Right renal cortex interstitium (tissue), 3 donors: ENCODE results near the gene AMPD2. TPM values are rescaled to one million over a fixed set of nuclear protein-coding genes. Genes with fewer than 3 reads are reported as not detected.
"Not testable (repeated sequence)": the region's sequence is repeated elsewhere in the genome, so short reads cannot be mapped to it uniquely, and the experiment has no call there.

Source experiments
- DNase-seq, 3 donors: peaks; one replicate each; pipeline ENCODE4 v3.0.0-alpha.2; 2013; ENCODE audit warnings: low read depth in 3 of 3, low spot score in 2 of 3
- polyA plus RNA-seq, 3 donors: library from polyadenylated mRNA; unstranded; fragments of 120-200 nt; gene quantifications; one replicate each; pipeline ENCODE4 v1.2.1, GENCODE V29; 2013; ENCODE audit not compliant: insufficient read length in 3 of 3

The AMPD2 gene
- polyA plus RNA-seq, 3 donors, result 39.9 to 44.7 (median 40.8) TPM

DNA sequence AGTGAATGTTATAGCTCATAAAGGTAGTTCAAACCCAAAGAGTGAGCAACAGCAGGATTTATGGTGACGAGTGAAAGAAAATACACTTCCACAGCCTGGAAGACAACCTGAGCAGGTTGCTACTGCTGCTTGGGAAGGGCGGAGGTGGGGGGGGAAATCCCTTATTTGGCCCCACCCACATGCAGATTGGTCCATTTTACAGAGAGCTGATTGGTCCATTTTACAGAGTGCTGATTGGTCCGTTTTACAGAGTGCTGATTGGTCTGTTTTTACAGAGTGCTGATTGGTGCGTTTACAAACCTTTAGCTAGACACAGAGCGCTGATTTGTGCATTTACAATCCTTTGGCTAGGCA is 50.3 kb downstream of the AMPD2 start:
- DNase-seq, result not testable (repeated sequence)

DNA sequence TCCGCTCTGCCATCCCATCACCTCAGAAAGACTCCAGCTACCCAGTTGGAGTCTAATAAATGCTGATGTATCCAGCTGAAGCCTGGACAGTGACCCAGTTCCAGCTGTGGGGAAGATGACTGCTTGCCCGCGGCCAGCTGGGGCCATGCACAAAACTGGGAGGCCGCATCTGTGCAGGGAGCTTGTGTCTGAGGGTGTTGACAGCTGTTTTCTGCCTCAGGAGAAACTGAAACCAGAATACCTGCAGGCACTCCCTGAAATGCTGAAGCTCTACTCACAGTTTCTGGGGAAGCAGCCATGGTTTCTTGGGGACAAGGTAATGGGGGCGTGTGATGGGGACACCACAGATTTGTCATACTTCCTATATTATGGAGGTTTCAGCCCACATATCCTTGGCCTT is 51.4 kb downstream of the AMPD2 start:
- no peak for DNase-seq

DNA sequence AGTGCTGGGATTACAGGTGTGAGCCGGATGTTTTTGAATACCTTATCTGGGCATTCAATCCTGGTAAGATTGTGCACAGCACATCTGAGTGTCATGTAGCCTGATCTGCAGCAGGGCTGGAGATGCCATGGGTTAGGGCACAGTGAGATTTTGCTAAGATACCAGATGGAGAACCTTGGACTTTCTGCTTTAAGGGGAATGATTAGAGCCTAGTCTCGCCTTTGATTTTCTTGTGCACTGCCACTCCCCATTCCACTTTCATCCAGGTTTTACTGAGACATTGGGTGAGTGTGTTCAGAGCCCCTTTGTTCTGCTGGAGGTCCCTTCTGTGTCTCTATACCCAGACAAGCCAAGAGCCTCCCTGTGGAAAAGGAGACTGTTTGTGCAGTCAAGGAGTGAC is 54.2 kb downstream of the AMPD2 start:
- not testable (repeated sequence) for DNase-seq

DNA sequence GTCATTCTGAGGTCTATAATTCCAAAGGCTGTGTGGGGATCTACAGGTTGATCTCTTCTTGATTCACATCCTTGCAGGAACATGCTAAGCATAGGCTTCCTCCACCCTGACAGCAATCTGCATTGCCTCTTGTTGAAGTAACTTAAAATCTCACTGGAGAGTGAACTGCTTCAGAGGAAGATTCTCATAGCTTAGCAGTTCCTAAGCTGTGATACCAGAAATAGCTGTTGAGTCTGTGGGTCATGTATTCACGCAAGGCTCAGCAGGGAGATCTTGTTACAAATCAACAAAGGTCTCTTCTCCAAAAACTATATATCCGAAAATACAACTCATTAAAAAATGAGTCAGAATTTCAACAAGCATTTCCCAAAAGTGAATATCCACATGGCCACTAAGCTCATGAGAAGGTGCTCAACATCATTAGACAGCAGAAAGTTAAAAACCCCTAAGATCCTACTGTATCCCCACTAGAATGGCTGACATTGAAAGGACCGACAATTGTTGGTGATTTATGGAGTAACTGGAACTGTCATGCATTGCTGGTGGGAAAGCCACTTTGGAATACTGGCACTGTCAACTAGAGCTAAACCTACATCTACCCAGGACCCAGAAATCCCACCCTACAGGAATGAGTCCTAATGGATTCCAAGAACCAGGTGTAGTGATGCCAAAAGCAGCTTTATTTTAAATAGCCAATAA is 57.2 kb downstream of the AMPD2 start:
- not testable (repeated sequence) for DNase-seq

DNA sequence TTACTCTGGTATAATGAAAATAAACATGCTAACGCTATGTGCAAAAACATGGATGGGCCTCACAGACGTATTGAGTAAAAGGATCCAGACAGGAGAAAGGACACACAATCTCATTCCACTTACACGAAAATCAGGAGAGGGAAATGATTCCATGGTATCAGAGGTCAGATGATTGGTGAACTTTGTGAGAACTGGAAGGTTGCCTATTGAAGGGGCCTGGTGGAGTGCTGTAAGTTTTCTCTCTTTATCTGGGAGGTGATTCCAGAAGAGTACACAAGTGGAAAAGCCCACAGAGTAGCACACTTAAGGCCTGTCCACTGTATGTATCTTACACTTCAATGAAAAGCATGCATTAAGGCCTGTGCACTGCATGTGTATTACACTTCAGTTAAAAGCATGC is 57.8 kb downstream of the AMPD2 start:
- DNase-seq, result no peak

DNA sequence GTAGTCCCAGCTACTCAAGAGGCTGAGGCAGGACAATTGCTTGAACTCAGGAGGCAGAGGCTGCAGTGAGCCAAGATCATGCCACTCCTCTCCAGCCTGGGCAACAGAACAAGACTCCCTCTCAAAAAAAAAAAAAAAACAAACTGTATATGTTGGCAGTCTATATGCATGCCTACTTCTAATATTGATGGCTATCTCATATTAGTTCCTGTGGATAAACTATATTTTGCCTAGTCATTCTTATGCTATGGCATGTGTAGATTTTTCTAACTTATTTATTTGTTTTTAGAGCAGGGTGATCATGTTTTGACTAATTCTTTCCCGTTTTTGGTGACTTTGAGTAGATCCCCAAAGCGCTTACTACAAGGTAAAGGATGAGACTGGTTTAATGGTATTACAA is 59.0 kb downstream of the AMPD2 start:
- DNase-seq, result not testable (repeated sequence)

Other genes starting within 250 kb of the AMPD2 start
- gene SORT1, start 221.9 kb upstream of the AMPD2 start, polyA plus RNA-seq, result 10 to 100 TPM; 58.4 to 64.9 (median 60.2) TPM
- 100 to 1,000 TPM; 135 to 147 (median 136) TPM for gene PSMA5, start 193.4 kb upstream of the AMPD2 start, polyA plus RNA-seq
- 1 to 10 TPM; 6.7 to 10.0 (median 9.3) TPM for gene SYPL2, start 153.3 kb upstream of the AMPD2 start, polyA plus RNA-seq
- gene ATXN7L2, start 135.9 kb upstream of the AMPD2 start, polyA plus RNA-seq, result 1 to 10 TPM; 6.0 to 7.7 (median 6.3) TPM
- 10 to 100 TPM in 1 of 3 donors, 1 to 10 TPM in 2; 9.0 to 10.2 (median 9.8) TPM for gene CYB561D1, start 125.7 kb upstream of the AMPD2 start, polyA plus RNA-seq
- gene AMIGO1, start 110.1 kb upstream of the AMPD2 start, polyA plus RNA-seq, result 10 to 100 TPM in 1 of 3 donors, 1 to 10 TPM in 2; 7.8 to 10.5 (median 8.8) TPM
- gene GPR61, start 80.0 kb upstream of the AMPD2 start, polyA plus RNA-seq, result 1 to 10 TPM in 2 of 3 donors, under 1 TPM in 1; 0.87 to 1.2 (median 1.1) TPM
- gene GNAI3, start 71.2 kb upstream of the AMPD2 start, polyA plus RNA-seq, result 10 to 100 TPM; 12.5 to 13.8 (median 13.5) TPM
- gene GNAT2, start 221 bp upstream of the AMPD2 start, polyA plus RNA-seq, result not detected
- gene GSTM4, start 36.3 kb downstream of the AMPD2 start, polyA plus RNA-seq, result 10 to 100 TPM; 57.7 to 69.9 (median 61.7) TPM
- gene GSTM2, start 48.2 kb downstream of the AMPD2 start, polyA plus RNA-seq, result 100 to 1,000 TPM; 150 to 219 (median 178) TPM
- gene GSTM1, start 68.0 kb downstream of the AMPD2 start, polyA plus RNA-seq, result 100 to 1,000 TPM in 1 of 3 donors, 1 to 10 TPM in 2; 3.2 to 118 (median 3.3) TPM
- 10 to 100 TPM; 29.0 to 60.4 (median 38.6) TPM for gene GSTM5, start 92.4 kb downstream of the AMPD2 start, polyA plus RNA-seq
- 100 to 1,000 TPM; 227 to 298 (median 295) TPM for gene GSTM3, start 121.2 kb downstream of the AMPD2 start, polyA plus RNA-seq
- gene EPS8L3, start 144.1 kb downstream of the AMPD2 start, polyA plus RNA-seq, result under 1 TPM; 0.12 to 0.56 (median 0.28) TPM